ENCODE results near the gene HSF2BP. TPM values are rescaled to one million over a fixed set of nuclear protein-coding genes. Genes with fewer than 3 reads are reported as not detected.
"Not testable (repeated sequence)": the region's sequence is repeated elsewhere in the genome, so short reads cannot be mapped to it uniquely, and the experiment has no call there.

HSF2BP gene
- total and polyA plus RNA-seq, 9 donors, result 0.58 to 2.9 (median 1.5) TPM

GRCh38 chr21:43498924-43499323 lies 160.4 kb downstream of the HSF2BP start:
- intact Hi-C loops (cut with DNase I); DNase-seq; H3K4me1 ChIP-seq (ENCODE audit: insufficient read depth); H3K27ac ChIP-seq; H3K27me3 ChIP-seq; H3K9me3 ChIP-seq; H3K36me3 ChIP-seq; H3K4me3 ChIP-seq: not testable (repeated sequence)
- WGBS, 3 donors, result 97% methylated on average over 2 of the region's 8 CpGs; no CpG with 5 or more reads in 2 of the 3 donors

GRCh38 chr21:43498065-43498464 lies 161.2 kb downstream of the HSF2BP start:
- WGBS, 3 donors, result no CpG with 5 or more reads among the region's 7 CpGs
- H3K4me3 ChIP-seq; DNase-seq; H3K36me3 ChIP-seq; H3K4me1 ChIP-seq (ENCODE audit: insufficient read depth); H3K27ac ChIP-seq; H3K27me3 ChIP-seq; intact Hi-C loops (cut with DNase I); H3K9me3 ChIP-seq: not testable (repeated sequence)

- H3K27ac ChIP-seq; H3K36me3 ChIP-seq; H3K9me3 ChIP-seq; H3K4me3 ChIP-seq; H3K4me1 ChIP-seq (ENCODE audit: insufficient read depth); H3K27me3 ChIP-seq; DNase-seq; intact Hi-C loops (cut with DNase I): not testable (repeated sequence)
- 85% methylated on average over 5 of the region's 18 CpGs; no CpG with 5 or more reads in 2 of the 3 donors for WGBS, 3 donors
Measured at GRCh38 chr21:43494279-43495012, 164.8 kb downstream of the HSF2BP start.

DNA sequence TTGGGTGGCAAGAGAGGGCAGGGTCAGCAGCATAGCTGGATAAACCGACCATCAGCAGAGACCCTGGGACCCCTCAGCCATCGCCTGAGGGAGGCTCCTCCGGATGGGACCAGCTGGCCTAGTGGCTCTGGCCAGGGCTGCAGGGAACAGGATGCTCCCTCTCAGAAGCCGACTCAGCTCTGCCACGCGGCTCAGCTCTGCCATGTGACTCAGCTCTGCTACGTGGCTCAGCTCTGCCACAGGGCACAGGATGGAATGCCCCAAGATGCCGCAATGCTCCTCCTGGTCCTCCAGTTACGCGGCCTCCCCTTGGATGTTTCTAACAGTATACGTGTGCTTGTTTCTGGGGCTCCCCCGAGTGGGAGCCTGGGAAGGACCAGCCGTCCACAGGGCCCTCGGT lies 165.8 kb downstream of the HSF2BP start:
- H3K36me3 ChIP-seq; H3K4me1 ChIP-seq (ENCODE audit: insufficient read depth); DNase-seq; H3K27ac ChIP-seq; H3K27me3 ChIP-seq; intact Hi-C loops (cut with DNase I); H3K9me3 ChIP-seq; H3K4me3 ChIP-seq: not testable (repeated sequence)
- WGBS, 3 donors, result 89% methylated on average over 4 of the region's 14 CpGs; no CpG with 5 or more reads in 2 of the 3 donors

- H3K4me1 ChIP-seq (ENCODE audit: insufficient read depth); H3K9me3 ChIP-seq; H3K27me3 ChIP-seq; DNase-seq; H3K4me3 ChIP-seq; H3K36me3 ChIP-seq; H3K27ac ChIP-seq; intact Hi-C loops (cut with DNase I): not testable (repeated sequence)
- WGBS, 3 donors, result no CpG with 5 or more reads among the region's 17 CpGs
Measured at GRCh38 chr21:43488235-43488634, 171.1 kb downstream of the HSF2BP start.

DNA sequence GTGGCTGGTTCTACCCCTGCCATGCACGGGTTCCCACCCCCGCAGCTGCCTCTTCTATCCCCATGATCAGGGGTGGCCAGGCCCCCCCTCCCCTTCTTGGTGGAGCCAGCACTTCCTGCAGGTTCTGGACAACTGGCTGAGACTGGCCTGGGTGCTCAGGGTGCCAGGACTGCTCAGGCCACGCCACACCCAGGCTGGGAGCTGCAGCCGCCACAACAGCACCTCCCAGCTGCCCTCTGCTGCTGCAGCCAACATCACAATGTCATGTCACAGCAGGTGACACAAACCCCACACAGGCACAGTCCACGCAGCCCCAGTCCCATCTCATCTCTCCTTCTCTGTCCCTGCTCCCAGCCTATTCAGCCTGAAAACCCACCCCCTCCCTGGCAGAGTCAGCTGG lies 173.2 kb downstream of the HSF2BP start:
- H3K27ac ChIP-seq; H3K4me1 ChIP-seq (ENCODE audit: insufficient read depth); DNase-seq; intact Hi-C loops (cut with DNase I); H3K4me3 ChIP-seq; H3K36me3 ChIP-seq; H3K27me3 ChIP-seq; H3K9me3 ChIP-seq: not testable (repeated sequence)
- no CpG with 5 or more reads among the region's 5 CpGs for WGBS, 3 donors

DNA sequence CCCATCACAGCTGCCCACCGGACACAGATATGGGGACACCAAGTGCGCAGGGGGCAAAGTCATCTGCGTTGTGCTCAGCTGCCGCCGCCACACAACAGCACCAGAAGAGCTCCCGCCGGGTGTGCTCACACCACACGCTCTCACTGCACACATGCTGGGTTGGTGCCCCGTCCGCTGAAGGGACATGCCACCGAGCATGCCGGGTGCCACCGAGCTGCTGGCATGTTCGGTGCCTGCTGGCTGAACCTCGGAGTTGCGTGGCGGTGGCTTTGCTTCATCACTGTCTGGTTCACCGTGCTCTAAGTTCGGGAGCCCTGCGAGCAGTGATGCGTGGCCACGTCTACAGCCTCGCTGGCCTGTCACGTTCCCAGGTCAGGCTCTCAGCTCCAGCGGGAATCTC lies 174.3 kb downstream of the HSF2BP start:
- WGBS, 3 donors, result no CpG with 5 or more reads among the region's 25 CpGs
- H3K27ac ChIP-seq; intact Hi-C loops (cut with DNase I): not testable (repeated sequence)

GRCh38 chr21:43479197-43479596 lies 180.1 kb downstream of the HSF2BP start:
- not testable (repeated sequence) for DNase-seq
- no CpG with 5 or more reads among the region's 13 CpGs for WGBS, 3 donors

More for the DNA sequence above, 174.3 kb downstream of the HSF2BP start:
- not testable (repeated sequence) for H3K36me3 ChIP-seq; H3K27me3 ChIP-seq; H3K9me3 ChIP-seq; H3K4me3 ChIP-seq; H3K4me1 ChIP-seq (ENCODE audit: insufficient read depth); DNase-seq

More at GRCh38 chr21:43479197-43479596, 180.1 kb downstream of the HSF2BP start:
- intact Hi-C loops (cut with DNase I); H3K36me3 ChIP-seq; H3K4me3 ChIP-seq; H3K4me1 ChIP-seq (ENCODE audit: insufficient read depth); H3K9me3 ChIP-seq; H3K27ac ChIP-seq; H3K27me3 ChIP-seq: not testable (repeated sequence)

Small RNAs within 50 kb of the gene (microRNA-seq; reads per million reads assigned to microRNA genes)
- gene MIR6070, result 0 reads per million in 3 donors

Small RNAs within 50 kb of the gene (small RNA-seq; reads per million reads assigned to genes)
- not detected for gene MIR6070

Other genes with a start within 250 kb of the HSF2BP start
- 100 to 1,000 TPM in 1 of 7 donors, 10 to 100 TPM in 6; 35.9 to 278 (median 65.1) TPM for gene SIK1, start 232.4 kb downstream of the HSF2BP start, total RNA-seq
- 1 to 10 TPM; 6.3 to 7.2 TPM for gene SIK1, start 232.4 kb downstream of the HSF2BP start, polyA plus RNA-seq
- 10 to 100 TPM; 17.3 to 31.8 (median 29.0) TPM for gene RRP1B, start 72 bp upstream of the HSF2BP start, total RNA-seq
- 10 to 100 TPM; 11.3 to 19.8 TPM for gene RRP1B, start 72 bp upstream of the HSF2BP start, polyA plus RNA-seq
- 100 to 1,000 TPM in 3 of 7 donors, 10 to 100 TPM in 4; 21.6 to 125 (median 93.3) TPM for gene PDXK, start 59.6 kb upstream of the HSF2BP start, total RNA-seq
- gene PDXK, start 59.6 kb upstream of the HSF2BP start, polyA plus RNA-seq, result 10 to 100 TPM; 19.9 to 36.0 TPM
- gene CSTB, start 116.8 kb upstream of the HSF2BP start, total RNA-seq, result 10 to 100 TPM in 6 of 7 donors, 1 to 10 TPM in 1; 7.2 to 58.2 (median 37.4) TPM
- 10 to 100 TPM; 36.5 to 81.8 TPM for gene CSTB, start 116.8 kb upstream of the HSF2BP start, polyA plus RNA-seq
- gene RRP1, start 130.1 kb upstream of the HSF2BP start, total RNA-seq, result 10 to 100 TPM in 6 of 7 donors, 1 to 10 TPM in 1; 8.5 to 29.3 (median 25.2) TPM
- 10 to 100 TPM; 11.9 to 12.2 TPM for gene RRP1, start 130.1 kb upstream of the HSF2BP start, polyA plus RNA-seq
- gene AGPAT3, start 205.7 kb upstream of the HSF2BP start, total RNA-seq, result 10 to 100 TPM; 14.2 to 42.1 (median 34.5) TPM
- 10 to 100 TPM; 11.6 to 21.8 TPM for gene AGPAT3, start 205.7 kb upstream of the HSF2BP start, polyA plus RNA-seq